Stimulated activated CD4-positive, alpha-beta T cell treated with anti-CD3 and anti-CD28 coated beads, Interleukin-1b, Interleukin-23, amount 100 ng/mL, for 48 hours (primary cell): ENCODE results near the gene COL4A2.
"Not testable (repeated sequence)": the region's sequence is repeated elsewhere in the genome, so short reads cannot be mapped to it uniquely, and the experiment has no call there.

Source experiments
- DNase-seq: peaks from one replicate; pipeline ENCODE4 v3.0.0-alpha.2; 2020

Gene COL4A2

DNA sequence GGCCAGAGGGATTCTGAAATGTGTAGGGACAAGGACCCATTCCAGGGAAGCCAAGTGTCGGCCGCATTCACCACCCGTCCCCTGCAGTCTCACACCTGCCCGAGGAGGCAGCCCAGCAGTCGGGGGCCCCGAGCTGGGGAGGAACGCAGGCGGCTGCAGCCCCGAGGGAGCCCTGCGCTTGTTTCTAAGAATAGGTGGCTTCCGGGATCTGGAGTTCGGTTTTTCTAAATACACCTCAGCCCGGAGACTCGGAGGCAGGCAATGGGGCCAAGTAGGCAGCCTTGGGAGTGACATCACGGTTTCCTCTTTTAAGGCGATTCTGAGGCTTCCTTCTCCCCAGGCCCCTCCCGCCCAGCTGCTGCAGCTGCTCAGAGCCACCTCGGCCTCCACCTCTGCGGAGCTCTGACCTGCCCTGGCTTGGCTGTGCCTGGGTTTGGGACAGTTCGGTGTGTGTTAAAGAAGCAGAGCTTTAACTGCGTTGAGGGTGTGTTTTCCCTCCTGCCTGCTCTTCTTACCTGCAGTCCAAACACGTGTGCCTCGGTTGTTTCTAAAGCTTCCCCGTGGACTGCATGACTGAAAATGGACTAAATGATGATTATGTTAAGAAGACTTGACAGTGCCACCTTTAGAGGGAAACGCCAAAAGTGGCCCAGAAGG is 80.5 kb downstream of the COL4A2 start:
- DNase-seq: peak; percentile 8

DNA sequence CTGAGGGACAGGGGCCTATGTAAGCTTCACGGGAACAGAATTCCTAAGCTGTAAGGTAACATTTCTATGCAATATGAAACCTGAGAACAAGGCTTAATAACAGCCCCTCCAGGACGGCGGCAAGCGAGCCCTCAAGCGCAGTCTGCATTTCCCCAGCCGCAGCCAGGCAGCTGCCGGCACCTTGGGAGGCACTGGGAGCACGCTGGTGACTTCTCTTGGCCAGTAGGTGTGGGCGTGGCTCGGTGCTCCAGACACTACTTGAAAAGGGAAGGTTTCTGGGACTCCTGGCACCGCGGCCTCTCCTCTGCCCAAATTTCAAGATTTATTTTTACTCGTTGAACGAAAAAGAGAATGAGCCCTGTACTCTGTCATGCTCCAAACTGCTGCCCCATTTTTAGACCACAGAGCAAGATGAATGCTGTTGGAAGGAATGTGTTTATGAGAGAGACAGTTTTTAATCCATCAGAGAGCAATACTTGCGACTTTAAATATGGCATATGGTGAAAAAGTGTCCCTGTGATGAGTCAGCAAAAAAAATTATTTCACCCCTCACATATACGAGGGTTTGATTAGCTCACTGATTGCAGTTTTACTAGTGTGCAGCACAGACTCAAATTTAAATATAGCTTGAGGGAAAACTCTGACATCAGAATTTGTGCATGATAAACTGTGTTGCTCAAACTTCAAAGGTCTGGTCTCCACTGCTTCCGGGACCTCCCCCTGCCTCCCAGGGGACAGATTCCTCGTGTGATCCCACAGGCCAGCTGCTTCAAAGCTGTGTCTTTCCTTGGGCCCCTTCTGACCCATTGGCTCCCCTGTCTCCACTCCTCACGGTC is 81.2 kb downstream of the COL4A2 start:
- DNase-seq: no peak

- DNase-seq: no peak
Measured at GRCh38 chr13:110390567-110390966, 83.5 kb downstream of the COL4A2 start.

DNA sequence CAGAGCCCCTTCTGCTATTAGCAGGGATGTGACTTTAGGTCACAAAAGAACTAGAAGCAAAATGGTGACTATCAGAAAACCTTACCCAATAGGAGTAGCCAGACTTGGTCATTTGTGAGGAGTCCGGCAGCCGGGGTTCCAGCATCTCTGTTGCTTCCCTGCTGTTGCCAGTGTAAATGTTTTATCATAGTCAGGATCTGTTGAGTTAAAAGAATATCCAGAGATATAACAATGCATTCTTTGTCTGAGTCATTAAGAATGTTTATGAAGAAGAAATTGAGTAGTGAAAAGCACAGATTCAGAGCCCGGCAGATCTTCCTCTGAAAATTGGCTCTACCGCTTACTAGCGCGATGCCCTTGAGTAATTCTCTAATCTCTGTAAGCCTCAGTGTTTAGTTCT is 84.2 kb downstream of the COL4A2 start:
- DNase-seq: no peak

DNA sequence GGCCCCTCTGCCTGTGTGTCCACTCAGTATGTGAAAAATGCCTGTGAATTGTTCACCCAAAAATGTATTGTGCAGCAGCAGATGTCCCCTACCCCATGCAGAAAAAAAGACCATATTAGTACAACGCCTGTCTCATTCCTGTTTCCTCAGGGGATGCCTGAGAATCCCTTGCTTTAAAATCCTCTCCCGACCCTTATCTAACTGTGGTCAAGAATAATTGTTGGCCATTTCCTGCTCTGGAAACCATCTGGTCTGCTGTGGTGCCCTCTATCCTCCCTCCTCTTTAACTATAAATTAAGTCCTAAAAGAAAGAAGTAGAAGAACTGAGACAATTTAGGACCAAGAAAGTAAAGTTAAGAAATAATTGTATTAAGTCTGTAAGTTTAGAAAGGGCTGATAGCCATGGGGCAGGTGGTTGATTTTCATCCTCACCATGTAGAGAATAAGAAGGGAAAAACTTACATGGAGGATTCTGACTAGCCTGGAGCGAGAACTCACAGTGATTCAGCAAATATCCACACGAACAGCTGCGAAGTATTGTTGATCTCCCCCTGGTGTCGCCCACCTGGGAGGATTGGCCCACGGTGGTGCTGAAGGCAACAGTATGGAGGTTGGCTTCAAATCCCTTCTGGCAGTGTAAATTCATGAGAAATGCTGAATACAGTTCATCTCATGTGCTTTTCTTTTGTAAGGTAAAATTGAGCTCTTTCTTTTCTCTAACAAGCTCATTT is 85.6 kb downstream of the COL4A2 start:
- DNase-seq: no peak

DNA sequence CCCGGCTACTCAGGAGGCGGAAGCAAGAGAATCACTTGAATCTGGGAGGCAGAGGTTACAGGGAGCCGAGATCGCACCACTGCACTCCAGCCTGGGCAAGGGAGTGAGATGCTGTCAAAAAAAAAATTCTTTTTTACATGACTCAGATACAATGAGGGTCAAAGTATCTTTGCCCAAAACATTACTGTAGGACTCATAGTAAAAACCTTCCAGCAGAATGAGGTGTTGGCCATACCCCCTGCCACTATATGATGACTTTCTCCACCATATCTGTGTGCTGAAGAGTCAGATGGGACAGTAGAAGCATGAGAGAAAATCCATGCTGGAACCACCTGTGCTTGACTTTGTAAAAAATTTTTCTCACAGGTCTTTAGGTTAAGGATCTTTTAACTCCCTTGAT is 86.7 kb downstream of the COL4A2 start:
- DNase-seq: no peak

DNA sequence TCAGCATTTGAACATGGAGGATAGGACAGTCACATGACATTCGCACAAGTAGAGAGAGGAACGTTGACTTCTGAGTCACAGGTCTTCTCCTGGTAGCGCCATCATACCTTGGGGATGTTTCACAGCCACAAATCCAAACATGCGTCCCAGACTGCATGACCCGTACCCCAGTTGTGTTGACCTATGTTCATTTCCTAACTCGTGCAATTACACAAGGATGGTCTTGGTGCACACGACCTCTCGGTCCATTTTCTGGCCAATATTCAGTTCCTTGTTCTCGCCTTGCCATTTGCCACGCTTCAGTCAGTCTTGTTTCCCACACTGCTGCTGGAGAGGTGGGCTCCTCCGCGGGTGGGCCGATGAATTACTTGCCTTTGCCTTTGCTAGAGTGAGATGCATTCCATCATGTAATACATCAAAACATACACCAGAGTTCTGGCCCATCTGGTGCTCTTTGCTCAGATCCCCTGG is 87.3 kb downstream of the COL4A2 start:
- no peak for DNase-seq

DNA sequence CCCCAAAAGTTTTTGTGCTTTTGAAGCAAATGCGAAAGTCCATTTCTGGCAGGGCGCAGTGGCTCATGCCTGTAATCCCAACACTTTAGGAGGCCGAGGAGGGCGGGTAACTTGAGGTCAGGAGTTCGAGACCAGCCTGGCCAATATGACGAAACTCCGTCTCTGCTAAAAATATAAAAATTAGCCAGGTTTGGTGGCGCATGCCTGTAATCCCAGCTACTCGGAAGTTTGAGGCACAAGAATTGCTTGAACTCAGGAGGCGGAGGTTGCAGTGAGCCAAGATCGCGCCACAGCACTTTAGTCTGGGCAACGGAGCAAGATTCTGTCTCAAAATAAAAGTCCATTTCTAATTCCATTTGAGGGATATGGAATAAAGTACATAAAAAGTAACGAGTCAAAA is 88.5 kb downstream of the COL4A2 start:
- DNase-seq: not testable (repeated sequence)

- no peak for DNase-seq
Measured at GRCh38 chr13:110396476-110396875, 89.4 kb downstream of the COL4A2 start.

DNA sequence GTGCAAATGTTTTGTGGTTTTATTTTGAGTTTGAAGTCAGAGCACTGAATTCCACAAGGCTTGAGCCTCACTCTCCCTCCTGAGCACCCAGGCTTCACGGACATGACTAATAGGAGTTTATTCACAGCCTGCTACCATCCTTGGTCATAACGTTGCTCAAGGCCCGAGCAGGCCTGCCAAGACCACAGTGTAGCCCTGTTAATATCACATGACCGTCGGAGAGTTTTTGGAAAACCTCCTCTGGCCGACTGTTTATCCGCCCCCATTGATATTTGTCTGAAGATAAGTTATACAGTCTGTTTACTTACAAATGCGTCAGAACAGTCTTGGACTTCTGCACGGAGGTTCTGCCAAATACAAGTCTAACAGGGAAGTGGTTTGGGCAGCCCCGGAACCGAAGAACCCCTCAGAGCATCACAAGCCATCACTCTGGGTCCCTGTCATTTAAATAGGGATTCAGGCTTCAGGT is 89.9 kb downstream of the COL4A2 start:
- DNase-seq: no peak

DNA sequence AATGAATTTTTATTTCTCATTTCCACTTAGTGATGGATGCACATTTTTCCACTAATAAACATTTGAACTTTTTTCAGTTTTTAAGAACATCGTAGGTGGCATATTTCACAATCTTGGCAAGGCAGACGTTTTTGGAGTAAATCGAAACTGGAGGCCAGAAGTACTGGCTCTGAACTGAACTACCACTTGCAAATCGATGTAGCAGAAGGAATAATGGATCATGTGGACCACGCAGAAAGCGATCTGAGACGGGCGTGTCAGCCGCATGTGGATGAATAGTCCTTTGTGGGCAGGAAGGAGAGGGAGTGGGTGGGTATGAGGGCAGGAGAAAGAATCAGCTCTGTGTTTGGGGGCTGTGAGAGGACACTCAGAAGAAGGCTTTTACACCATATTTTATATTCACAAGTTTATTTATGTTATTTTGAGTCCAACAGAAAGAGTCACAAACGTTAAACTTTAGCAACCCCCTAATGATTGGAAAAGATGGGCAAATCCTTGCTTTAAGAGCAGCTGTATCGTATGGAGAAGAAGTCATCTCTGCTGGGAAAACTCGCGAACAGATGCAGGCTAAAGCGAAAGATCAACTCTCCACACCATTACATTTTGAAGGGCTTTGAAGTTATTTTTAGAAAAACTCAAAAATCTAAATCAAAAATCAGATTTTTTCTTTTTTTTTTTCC is 90.5 kb downstream of the COL4A2 start:
- DNase-seq: no peak

DNA sequence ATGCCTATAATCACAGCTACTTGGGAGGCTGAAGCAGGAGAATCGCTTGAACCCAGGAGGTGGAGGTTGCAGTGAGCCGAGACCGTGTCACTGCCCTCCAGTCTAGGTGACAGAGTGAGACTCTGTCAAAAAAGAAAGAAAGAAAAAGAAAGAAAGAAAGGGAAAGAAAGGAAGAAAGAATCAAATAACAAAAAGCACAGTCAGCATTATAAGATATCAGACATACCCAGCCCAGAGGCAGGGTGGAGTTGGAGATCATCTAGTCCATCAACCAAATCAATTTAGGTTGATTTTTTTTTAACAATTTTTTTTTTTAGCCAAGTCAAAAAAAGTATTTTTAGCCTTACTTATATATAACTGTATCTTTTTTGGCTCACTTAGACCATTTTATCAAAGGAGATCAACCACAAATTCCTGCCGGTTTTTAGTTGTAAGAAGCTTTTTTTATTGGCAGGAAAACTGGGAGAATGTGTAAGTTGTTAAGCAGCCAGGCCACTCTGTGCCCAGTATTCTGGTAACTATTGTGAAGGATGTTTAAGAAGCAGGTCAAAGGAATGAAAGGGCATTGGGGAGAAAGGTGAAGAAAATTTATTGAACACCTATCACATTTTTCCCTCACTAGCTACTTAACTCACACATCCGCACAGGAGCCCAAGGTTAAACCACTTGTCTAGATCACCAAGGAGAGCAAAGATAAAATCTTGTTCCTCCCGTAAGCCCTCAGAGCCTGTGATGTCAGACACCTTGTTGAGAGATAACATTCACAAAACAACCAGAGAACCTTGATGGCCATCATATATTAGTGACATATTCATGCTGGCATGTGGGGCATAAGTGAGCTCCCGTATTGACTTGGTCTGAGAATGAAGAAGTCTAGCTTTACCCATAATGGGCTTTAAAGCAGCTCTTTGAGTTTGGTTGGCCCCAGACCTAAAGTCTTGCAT is 91.8 kb downstream of the COL4A2 start:
- no peak for DNase-seq

- no peak for DNase-seq
Measured at GRCh38 chr13:110399801-110400200, 92.7 kb downstream of the COL4A2 start.

GRCh38 chr13:110400786-110401533 is 93.9 kb downstream of the COL4A2 start:
- no peak for DNase-seq

- no peak for DNase-seq
Measured at GRCh38 chr13:110402299-110403069, 95.4 kb downstream of the COL4A2 start.

GRCh38 chr13:110403315-110403714 is 96.2 kb downstream of the COL4A2 start:
- DNase-seq: no peak

GRCh38 chr13:110403721-110404120 is 96.6 kb downstream of the COL4A2 start:
- DNase-seq: no peak

DNA sequence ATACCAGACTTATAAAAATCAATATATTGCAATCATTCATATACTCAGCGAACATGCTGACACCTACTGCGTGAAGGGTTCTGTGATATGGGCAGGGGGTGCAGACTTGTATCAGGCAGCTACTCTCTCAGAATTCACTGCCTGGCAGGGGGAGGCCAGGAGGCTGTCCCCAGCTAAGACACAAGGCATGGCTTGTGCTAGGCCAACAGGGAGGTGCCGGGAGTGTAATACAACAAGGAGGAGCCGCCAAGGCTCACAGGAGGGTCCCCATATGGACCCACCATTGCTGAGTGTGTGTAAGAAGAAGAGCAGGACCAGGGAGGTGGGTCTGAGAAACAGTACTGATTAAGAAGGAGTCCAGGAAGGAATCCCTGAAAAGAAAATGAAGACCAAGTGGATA is 97.2 kb downstream of the COL4A2 start:
- DNase-seq: no peak

DNA sequence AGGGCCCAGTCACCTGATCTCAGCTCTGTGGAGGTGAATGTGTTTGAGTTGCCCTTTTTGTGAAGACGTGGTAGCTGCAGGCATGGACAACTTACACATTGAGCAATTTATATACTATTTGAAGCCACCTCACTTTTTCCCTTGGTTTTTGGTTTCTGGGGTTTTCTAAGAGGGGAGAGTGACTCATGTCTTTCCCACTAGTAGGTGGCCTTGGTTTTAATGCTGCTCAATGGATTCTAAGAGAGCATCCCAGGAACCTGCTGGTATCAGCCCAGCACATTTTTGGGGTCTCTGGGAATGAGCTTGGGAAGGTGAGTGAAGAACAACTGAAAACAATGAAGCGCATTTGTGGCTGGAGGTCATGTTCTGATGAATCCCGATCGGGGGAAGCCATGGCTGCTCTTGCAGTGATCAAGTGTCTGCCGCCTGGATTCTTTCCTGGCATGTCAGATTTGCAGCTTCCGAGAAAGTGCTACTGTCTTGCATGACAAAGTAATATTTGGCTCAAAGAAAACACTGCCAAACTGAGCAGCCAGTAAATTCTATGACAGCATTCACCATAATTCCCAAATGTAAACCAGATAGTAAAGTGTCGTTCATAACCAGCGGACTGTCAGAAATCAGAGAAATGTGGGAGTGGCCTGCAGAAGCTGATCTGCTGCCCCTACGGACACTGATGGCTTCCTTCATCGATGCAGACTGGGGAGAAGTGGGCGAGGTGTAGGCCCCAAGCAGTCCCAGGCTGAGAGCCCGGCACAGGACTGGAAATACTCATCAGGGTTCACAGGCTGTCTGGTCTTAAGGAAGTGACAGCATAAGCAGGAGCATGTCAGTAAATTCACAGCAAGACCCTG is 98.7 kb downstream of the COL4A2 start:
- no peak for DNase-seq
